ENCODE data around the gene CEBPA. TPM values are rescaled to one million over a fixed set of nuclear protein-coding genes. Genes with fewer than 3 reads are reported as not detected.

The CEBPA gene
- total RNA-seq, 2 donors from 2014 or later: 1.8 to 2.1 TPM

DNA sequence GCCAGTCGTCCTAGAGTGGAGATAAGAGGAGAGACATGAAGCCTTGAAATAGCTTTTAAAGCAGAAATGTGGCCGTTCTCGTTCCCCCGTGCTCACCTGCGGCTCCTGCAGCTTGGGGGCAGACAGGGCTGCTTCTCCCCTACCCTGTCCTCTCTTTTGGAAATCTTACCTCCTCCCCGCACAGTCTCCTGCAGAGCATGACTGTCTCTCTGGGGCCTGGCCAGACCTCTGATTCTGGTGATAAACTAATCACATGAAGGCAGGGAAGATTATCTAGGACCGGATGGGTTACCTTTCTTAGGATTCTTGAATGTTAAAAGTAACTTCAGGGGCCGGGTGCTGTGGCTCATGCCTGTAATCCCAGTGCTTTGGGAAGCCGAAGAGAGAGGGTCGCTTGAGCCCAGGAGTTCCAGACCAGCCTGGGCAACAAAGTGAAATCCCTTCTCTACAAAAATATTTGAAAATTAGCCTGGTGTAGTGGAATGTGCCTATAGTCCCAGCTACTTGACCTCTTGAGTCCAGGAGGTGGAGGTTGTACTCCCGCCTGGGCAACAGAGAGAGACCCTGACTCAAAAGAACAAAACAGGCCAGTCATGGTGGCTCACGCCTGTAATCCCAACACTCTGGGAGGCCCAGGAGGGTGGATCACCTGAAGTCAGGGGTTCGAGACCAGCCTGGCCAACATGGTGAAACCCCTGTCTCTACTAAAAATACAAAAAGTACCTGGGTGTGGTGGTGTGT is 8.1 kb downstream of the CEBPA start:
- no peak overlapping the region for H3K27ac Mint-ChIP-seq
- peaks cover under 1% of the 10 kb centered on the region for H3K9me3 Mint-ChIP-seq
- H3K4me3 Mint-ChIP-seq: no peak overlapping the region
- TF ChIP-seq, protein P1, sequence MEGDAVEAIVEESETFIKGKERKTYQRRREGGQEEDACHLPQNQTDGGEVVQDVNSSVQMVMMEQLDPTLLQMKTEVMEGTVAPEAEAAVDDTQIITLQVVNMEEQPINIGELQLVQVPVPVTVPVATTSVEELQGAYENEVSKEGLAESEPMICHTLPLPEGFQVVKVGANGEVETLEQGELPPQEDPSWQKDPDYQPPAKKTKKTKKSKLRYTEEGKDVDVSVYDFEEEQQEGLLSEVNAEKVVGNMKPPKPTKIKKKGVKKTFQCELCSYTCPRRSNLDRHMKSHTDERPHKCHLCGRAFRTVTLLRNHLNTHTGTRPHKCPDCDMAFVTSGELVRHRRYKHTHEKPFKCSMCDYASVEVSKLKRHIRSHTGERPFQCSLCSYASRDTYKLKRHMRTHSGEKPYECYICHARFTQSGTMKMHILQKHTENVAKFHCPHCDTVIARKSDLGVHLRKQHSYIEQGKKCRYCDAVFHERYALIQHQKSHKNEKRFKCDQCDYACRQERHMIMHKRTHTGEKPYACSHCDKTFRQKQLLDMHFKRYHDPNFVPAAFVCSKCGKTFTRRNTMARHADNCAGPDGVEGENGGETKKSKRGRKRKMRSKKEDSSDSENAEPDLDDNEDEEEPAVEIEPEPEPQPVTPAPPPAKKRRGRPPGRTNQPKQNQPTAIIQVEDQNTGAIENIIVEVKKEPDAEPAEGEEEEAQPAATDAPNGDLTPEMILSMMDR (conservative IDR thresholded peaks at IDR 0.05): no peak
- no peaks in the 10 kb centered on the region for H3K36me3 Mint-ChIP-seq (ENCODE audit: low read depth)
- Histone ChIP-seq H3K27ac (ENCODE audit: low read depth, low read length) (no peak overlapping the region), H3K4me3 (ENCODE audit: low read length) (no peak overlapping the region), H3K9ac (ENCODE audit: extremely low read depth, low read length, poor library complexity, severe bottlenecking) (no peak overlapping the region), H3K9me3 (ENCODE audit: control insufficient read depth, low read length) (peaks cover 2% of the 10 kb centered on the region), H3K27me3 (ENCODE audit: control insufficient read depth, insufficient read depth, low read length, poor library complexity, severe bottlenecking) (peaks cover 17% of the 10 kb centered on the region), H3K4me1 (ENCODE audit: control insufficient read depth, insufficient read depth, low read length) (peaks cover 11% of the 10 kb centered on the region), H3K36me3 (ENCODE audit: control insufficient read depth, insufficient read depth, low read length) (no peaks in the 10 kb centered on the region)
- H3K27me3 Mint-ChIP-seq (ENCODE audit: insufficient read depth): peaks cover 17% of the 10 kb centered on the region
- peaks cover 21% of the 10 kb centered on the region for H3K4me1 Mint-ChIP-seq
- no peak for DNase-seq
- WGBS, 2 experiments (ENCODE audit: insufficient coverage in 1 of 2, insufficient read length in 1 of 2): 87 to 91% methylated on average over 11 to 13 of the region's 13 CpGs

DNA sequence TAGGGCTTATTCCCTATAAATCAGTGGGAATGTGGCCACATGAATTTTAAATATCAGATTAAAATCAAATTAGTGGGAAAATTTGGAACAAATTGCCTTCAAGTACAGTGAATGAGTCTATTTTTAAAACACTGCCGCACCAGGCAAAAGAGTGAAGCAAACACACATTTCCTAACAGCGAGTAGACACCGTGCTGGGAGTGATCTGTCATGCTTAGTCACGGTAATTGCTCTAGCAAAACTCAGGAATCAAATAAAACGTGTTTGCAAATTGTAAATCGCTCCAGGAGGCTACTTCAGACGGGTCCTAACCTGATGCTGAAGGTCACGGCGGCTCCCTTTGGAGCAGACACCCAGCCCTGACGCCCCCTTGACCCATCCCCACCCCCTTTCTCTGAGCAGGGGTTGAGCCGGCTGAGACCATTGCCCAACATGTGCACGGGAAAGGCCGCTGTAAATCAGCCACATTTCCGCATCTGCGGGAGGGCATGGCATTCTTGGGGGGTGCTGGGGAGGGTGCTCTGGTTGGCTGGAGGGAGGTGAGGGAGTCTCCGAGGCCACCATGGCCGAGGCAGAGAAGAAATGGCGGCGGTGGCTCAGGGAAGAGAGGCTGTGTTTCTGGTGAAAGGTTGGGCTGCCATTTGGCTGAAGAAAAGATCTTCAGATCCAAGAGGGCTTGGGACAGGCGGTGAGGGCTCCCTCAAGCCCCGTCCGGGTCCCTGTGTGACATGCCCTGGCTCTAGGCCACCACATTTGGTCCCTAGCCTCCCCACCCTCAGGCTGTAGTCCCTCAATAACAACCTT is 8.9 kb downstream of the CEBPA start:
- TF ChIP-seq, protein P1 (conservative IDR thresholded peaks at IDR 0.05): no peak
- Histone ChIP-seq H3K27ac (ENCODE audit: low read depth, low read length) (no peak overlapping the region), H3K4me3 (ENCODE audit: low read length) (no peak overlapping the region), H3K4me1 (ENCODE audit: control insufficient read depth, insufficient read depth, low read length) (peaks cover 11% of the 10 kb centered on the region), H3K36me3 (ENCODE audit: control insufficient read depth, insufficient read depth, low read length) (no peaks in the 10 kb centered on the region), H3K9me3 (ENCODE audit: control insufficient read depth, low read length) (peaks cover 9% of the 10 kb centered on the region), H3K9ac (ENCODE audit: extremely low read depth, low read length, poor library complexity, severe bottlenecking) (no peak overlapping the region), H3K27me3 (ENCODE audit: control insufficient read depth, insufficient read depth, low read length, poor library complexity, severe bottlenecking) (peaks cover 9% of the 10 kb centered on the region)
- Mint-ChIP-seq H3K27me3 (ENCODE audit: insufficient read depth) (peaks cover 17% of the 10 kb centered on the region), H3K36me3 (ENCODE audit: low read depth) (no peaks in the 10 kb centered on the region), H3K4me1 (peaks cover 21% of the 10 kb centered on the region), H3K9me3 (peaks cover 7% of the 10 kb centered on the region), H3K27ac (no peak overlapping the region), H3K4me3 (no peak overlapping the region)
- WGBS, 2 experiments (ENCODE audit: insufficient coverage in 1 of 2, insufficient read length in 1 of 2): 83 to 89% methylated on average over 13 to 22 of the region's 22 CpGs
- no peak for DNase-seq

DNA sequence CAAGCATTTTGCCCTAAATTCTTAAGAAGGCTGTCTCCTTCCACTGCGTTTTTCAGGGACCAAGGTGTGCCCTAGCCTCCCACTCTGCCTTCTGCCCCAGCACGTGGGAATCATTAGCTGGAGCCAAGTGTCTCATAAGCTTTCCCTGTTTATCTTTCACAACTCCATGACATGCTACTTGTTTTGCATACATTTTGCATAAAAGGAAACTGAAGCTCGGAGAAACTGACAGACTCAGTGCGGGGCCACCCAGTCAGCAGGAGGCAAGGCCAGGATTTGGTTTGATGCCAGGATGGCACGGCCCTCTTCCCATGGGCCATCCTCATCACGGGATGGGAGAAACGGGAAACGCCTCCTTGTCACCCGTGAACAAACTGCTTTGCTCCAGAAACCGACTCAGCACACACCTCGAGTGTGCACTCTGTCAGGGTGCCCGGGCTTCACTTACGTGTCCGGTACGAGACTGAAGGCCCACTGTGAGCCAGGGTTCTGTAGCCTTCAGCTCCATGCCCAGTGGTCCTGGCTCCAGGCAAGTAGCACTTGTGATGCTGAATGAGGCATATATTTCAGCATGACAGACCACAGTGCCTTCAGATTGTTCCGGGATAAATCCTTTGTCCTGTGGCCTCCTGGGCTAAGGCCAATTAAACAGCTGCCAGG is 9.6 kb downstream of the CEBPA start:
- no peak overlapping the region for H3K27ac Mint-ChIP-seq
- WGBS, 2 experiments (ENCODE audit: insufficient coverage in 1 of 2, insufficient read length in 1 of 2): 91 to 93% methylated on average over 14 to 16 of the region's 16 CpGs
- Histone ChIP-seq H3K36me3 (ENCODE audit: control insufficient read depth, insufficient read depth, low read length) (no peaks in the 10 kb centered on the region), H3K4me3 (ENCODE audit: low read length) (no peak overlapping the region), H3K9ac (ENCODE audit: extremely low read depth, low read length, poor library complexity, severe bottlenecking) (no peak overlapping the region), H3K27ac (ENCODE audit: low read depth, low read length) (no peak overlapping the region), H3K27me3 (ENCODE audit: control insufficient read depth, insufficient read depth, low read length, poor library complexity, severe bottlenecking) (peaks cover 3% of the 10 kb centered on the region), H3K4me1 (ENCODE audit: control insufficient read depth, insufficient read depth, low read length) (peaks cover 11% of the 10 kb centered on the region), H3K9me3 (ENCODE audit: control insufficient read depth, low read length) (peaks cover 12% of the 10 kb centered on the region)
- peaks cover 7% of the 10 kb centered on the region for H3K9me3 Mint-ChIP-seq
- H3K36me3 Mint-ChIP-seq (ENCODE audit: low read depth): no peaks in the 10 kb centered on the region
- TF ChIP-seq, protein P1 (conservative IDR thresholded peaks at IDR 0.05): no peak
- DNase-seq: no peak
- peaks cover 14% of the 10 kb centered on the region for H3K27me3 Mint-ChIP-seq (ENCODE audit: insufficient read depth)
- peaks cover 21% of the 10 kb centered on the region for H3K4me1 Mint-ChIP-seq
- no peak overlapping the region for H3K4me3 Mint-ChIP-seq
